ENCODE results near the gene OTOP2.

DNA sequence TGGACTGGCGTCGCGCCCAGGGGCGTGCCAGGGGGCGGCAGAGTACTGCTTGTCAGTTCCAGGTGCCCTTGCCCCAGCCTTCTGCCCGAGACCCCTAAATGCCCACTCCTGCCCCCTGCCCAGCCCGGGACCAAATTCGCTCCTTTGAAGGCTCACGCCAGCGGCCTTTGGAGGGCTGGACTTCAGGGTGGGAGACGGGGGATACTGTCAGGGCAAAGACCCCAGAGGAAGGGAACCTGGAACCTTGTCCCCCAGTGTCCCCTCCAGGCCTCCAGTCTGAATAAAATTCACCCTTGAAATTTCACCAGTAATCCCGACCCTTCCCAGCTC, 12.4 kb downstream of the OTOP2 start:
- TF ChIP-seq CTCF (IDR thresholded peaks at IDR 0.05) (no peak), POLR2AphosphoS5 (IDR thresholded peaks at IDR 0.05) (no peak), POLR2A (IDR thresholded peaks at IDR 0.05; ENCODE audit: low read depth) (no peak)

Data from esophagus muscularis mucosa (tissue), 3 donors.